ENCODE measurements around the gene ITPRID2. TPM values are rescaled to one million over a fixed set of nuclear protein-coding genes. Genes with fewer than 3 reads are reported as not detected.

ITPRID2 gene
- total RNA-seq, 4 donors from 2014 or later = 20.1 to 69.2 (median 60.1) TPM

DNA sequence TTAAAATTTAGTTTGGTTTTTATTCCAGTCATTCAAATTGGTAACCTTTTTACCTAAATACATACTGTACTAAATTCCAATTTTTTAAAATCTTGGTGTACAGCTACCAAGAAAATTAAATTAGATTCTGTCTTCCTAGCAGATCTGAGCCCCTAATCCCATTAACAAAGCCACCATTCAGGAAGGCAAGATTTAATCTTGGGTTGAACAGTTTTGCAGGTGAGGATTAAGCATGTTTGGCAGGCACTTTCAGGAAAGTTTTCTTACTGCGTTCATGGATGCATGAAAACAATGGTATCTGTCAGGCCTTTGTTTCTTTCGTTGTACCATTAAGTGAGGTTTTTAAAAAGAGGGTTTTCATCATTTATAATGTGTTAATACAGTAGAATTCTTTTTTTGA lies 32.8 kb downstream of the ITPRID2 start:
- no peak for TF ChIP-seq POLR2A (IDR thresholded peaks at IDR 0.05)
- TF ChIP-seq, protein P1, sequence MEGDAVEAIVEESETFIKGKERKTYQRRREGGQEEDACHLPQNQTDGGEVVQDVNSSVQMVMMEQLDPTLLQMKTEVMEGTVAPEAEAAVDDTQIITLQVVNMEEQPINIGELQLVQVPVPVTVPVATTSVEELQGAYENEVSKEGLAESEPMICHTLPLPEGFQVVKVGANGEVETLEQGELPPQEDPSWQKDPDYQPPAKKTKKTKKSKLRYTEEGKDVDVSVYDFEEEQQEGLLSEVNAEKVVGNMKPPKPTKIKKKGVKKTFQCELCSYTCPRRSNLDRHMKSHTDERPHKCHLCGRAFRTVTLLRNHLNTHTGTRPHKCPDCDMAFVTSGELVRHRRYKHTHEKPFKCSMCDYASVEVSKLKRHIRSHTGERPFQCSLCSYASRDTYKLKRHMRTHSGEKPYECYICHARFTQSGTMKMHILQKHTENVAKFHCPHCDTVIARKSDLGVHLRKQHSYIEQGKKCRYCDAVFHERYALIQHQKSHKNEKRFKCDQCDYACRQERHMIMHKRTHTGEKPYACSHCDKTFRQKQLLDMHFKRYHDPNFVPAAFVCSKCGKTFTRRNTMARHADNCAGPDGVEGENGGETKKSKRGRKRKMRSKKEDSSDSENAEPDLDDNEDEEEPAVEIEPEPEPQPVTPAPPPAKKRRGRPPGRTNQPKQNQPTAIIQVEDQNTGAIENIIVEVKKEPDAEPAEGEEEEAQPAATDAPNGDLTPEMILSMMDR (IDR thresholded peaks at IDR 0.05) = no peak
- H3K27me3 ChIP-seq = no peaks in the 10 kb centered on the region
- H3K9me3 ChIP-seq = no peaks in the 10 kb centered on the region
- WGBS, 2 donors = 32 to 43% methylated on average over 2 of the region's 2 CpGs
- H3K36me3 ChIP-seq = peaks cover 0 to 81% (median 5%) of the 10 kb centered on the region in 3 donors
- no peak for DNase-seq
- intact Hi-C loops (cut with DNase I) = no loop called here
- no peak overlapping the region for H3K27ac ChIP-seq
- H3K4me3 ChIP-seq = no peak overlapping the region
- H3K4me1 ChIP-seq = peaks cover 0 to 28% (median 0%) of the 10 kb centered on the region in 3 donors

DNA sequence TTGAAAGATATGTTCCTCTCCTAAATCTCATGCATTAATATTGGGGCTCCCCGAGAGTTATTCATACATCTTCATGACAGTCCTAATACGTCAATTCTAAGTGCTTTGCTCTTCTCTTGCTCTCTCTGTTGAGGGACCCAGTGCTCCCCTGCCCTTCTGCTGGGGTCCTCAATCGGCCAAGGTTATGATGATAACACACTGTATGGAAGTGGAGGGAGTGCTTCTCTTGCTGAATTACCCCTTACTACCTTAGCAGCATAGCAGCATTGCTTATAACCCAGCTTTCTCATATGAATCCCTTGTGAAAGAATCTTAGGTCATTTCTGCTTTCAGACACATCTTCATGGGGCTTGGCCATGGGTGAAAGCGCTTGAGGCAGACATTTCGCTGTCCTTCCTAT lies 43.2 kb downstream of the ITPRID2 start:
- WGBS, 2 donors = 66 to 89% methylated on average over 5 of the region's 5 CpGs
- TF ChIP-seq POLR2A (IDR thresholded peaks at IDR 0.05) = no peak
- TF ChIP-seq, protein P1 (IDR thresholded peaks at IDR 0.05) = no peak
- intact Hi-C loops (cut with DNase I) = no loop called here
- H3K9me3 ChIP-seq = no peaks in the 10 kb centered on the region
- H3K36me3 ChIP-seq = peaks cover 0 to 16% (median 0%) of the 10 kb centered on the region in 3 donors
- H3K27ac ChIP-seq = no peak overlapping the region
- H3K4me3 ChIP-seq = no peak overlapping the region
- no peaks in the 10 kb centered on the region for H3K27me3 ChIP-seq
- no peaks in the 10 kb centered on the region for H3K4me1 ChIP-seq
- no peak for DNase-seq

DNA sequence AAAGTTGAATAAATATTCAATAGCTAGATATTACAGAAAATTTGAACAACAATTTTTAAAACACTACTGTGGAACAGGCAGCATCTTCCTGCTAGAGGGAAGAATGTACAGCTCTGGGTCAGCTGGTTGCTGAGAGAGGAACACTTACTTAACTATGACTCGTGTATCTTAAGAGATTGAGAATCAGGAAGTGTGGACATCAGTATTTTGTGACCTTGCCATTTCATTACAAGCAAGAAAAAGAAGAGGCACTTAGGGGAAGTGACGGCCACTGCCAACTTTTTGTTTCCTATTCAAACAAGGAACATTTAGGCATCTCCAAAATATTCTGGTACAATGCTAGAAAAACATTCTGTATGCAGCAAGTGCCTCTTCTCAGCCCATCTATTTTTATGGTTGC lies 45.9 kb downstream of the ITPRID2 start:
- H3K9me3 ChIP-seq = no peaks in the 10 kb centered on the region
- intact Hi-C loops (cut with DNase I) = no loop called here
- H3K27me3 ChIP-seq = no peaks in the 10 kb centered on the region
- WGBS, 2 donors = 27 to 34% methylated on average over 2 of the region's 2 CpGs
- H3K36me3 ChIP-seq = no peaks in the 10 kb centered on the region
- DNase-seq = no peak
- H3K4me1 ChIP-seq = no peaks in the 10 kb centered on the region
- no peak overlapping the region for H3K27ac ChIP-seq
- no peak overlapping the region for H3K4me3 ChIP-seq
- no peak for TF ChIP-seq POLR2A (IDR thresholded peaks at IDR 0.05)
- TF ChIP-seq, protein P1 (IDR thresholded peaks at IDR 0.05) = no peak

DNA sequence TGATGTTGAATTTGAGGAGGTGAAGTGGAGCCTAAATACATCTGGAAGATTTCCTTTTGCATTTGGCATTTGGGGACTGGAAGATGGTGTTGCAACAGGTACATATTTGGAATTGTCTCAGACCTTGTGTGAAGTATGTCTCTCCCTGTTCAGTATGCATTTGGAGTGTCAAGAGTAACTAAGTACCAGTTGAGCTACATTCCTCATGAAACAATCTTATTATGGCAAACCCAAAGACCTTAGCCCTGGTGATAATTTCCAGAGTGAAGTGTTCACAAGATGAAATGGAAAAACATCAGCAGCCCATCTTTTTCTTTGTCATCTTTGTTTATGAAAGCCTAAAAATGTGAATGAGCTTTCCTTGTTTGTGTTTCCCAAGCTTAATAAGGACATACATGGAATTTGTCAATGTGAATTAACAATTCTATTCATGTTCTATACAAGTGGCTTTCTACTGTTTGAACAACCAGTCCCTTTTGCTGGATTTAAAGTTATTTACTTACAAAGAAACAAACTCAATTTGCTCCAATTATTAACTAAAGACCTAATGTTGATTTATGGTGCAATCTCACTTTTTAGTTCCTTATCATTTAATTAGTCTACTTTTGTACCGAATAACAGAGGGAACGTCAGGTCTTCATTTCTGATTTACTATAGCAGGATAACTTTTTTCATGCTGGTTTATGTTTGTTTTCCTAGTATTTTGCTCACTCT lies 52.0 kb downstream of the ITPRID2 start:
- WGBS, 2 donors = 92 to 97% methylated on average over 2 of the region's 2 CpGs
- no peaks in the 10 kb centered on the region for H3K27me3 ChIP-seq
- TF ChIP-seq POLR2A (IDR thresholded peaks at IDR 0.05) = no peak
- TF ChIP-seq, protein P1 (IDR thresholded peaks at IDR 0.05) = no peak
- no peaks in the 10 kb centered on the region for H3K36me3 ChIP-seq
- no peak overlapping the region for H3K4me3 ChIP-seq
- no peaks in the 10 kb centered on the region for H3K4me1 ChIP-seq
- H3K27ac ChIP-seq = no peak overlapping the region
- no peak for DNase-seq
- H3K9me3 ChIP-seq = no peaks in the 10 kb centered on the region
- intact Hi-C loops (cut with DNase I) = no loop called here

DNA sequence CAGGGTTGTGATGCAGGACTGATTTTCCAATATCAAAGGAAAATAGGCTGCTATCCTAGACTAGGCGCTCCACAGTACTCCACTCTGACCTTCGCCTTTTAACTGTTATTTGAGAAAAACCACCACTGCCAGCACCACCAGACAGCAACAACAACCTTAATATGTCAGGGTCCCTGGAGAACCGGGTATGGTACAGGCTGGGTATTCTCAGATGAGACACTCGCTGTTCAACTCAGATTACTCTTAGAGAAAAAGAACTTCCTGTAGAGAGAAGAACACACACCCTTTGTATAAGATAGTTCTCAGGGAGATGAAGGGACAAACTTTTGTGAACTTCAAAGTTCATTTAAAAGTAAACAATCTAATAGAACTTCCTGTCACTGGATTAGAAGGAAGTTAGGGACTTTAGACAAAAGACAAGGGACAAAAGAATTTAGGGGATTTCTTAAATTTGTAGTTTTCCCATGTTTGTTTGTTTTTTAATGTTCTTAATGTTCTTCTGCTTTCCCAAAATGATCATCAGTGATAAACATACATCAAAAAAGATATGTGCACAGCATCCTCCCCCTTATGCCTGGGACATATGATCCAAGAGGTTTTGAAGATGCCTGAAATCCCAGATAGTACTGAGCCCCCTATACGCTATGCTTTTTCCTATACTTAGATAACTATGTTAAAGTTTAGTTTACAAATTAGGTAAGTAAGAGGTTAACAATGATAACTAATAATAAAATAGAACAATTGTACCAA lies 52.8 kb downstream of the ITPRID2 start:
- no peak for DNase-seq
- Histone ChIP-seq H3K9me3 (no peaks in the 10 kb centered on the region), H3K27me3 (no peaks in the 10 kb centered on the region), H3K4me1 (no peaks in the 10 kb centered on the region), H3K27ac (no peak overlapping the region), H3K36me3 (no peaks in the 10 kb centered on the region), H3K4me3 (no peak overlapping the region)
- TF ChIP-seq, protein P1 (IDR thresholded peaks at IDR 0.05) = no peak
- TF ChIP-seq POLR2A (IDR thresholded peaks at IDR 0.05) = no peak
- intact Hi-C loops (cut with DNase I) = no loop called here
- WGBS, 2 donors = 74 to 88% methylated on average over 5 of the region's 5 CpGs
